HL-60/S4 treated with phorbol 12-myristate 13-acetate at 8.2 ng/mL for 4 days and 3 days (cell line): ENCODE data around the gene TNFRSF21.
"Not testable (repeated sequence)": the region's sequence is repeated elsewhere in the genome, so short reads cannot be mapped to it uniquely, and the experiment has no call there.

Source experiments
- in situ Hi-C: fragments of 300-500 bp; cut with MboI; formaldehyde crosslinking; loops from 2 replicates; pipeline ENCODE4 v1.15.0; 2022; ENCODE audit warnings: low sequenced_read_pairs

The TNFRSF21 gene

GRCh38 chr6:47309291-47310130 lies at the start of gene TNFRSF21:
TNFRSF21 (minus strand) TSS chr6:47309905; CDS start chr6:47309511, 394 bp downstream.
- in situ Hi-C loops = loop anchor here (10.0 kb wide), 1 partner anchor 215 kb away; no protein-coding TSS in a partner anchor

GRCh38 chr6:47358440-47359225 lies 48.9 kb upstream of the TNFRSF21 start:
- in situ Hi-C loops = no loop called here

GRCh38 chr6:47357827-47358226 lies 48.1 kb upstream of the TNFRSF21 start:
- in situ Hi-C loops = no loop called here

- in situ Hi-C loops = no loop called here
These were observed 45.8 kb upstream of the TNFRSF21 start for GRCh38 chr6:47355496-47355895.

GRCh38 chr6:47353871-47354270 lies 44.2 kb upstream of the TNFRSF21 start:
- in situ Hi-C loops = no loop called here

GRCh38 chr6:47352966-47353365 lies 43.3 kb upstream of the TNFRSF21 start:
- in situ Hi-C loops = no loop called here

- in situ Hi-C loops = no loop called here
These were observed 42.7 kb upstream of the TNFRSF21 start for GRCh38 chr6:47352194-47352920.

GRCh38 chr6:47351621-47352020 lies 41.9 kb upstream of the TNFRSF21 start:
- in situ Hi-C loops = no loop called here

GRCh38 chr6:47349931-47350330 lies 40.2 kb upstream of the TNFRSF21 start:
- in situ Hi-C loops = no loop called here

- in situ Hi-C loops = no loop called here
These were observed 38.7 kb upstream of the TNFRSF21 start for GRCh38 chr6:47348316-47348863.

- in situ Hi-C loops = no loop called here
These were observed 36.1 kb upstream of the TNFRSF21 start for GRCh38 chr6:47345761-47346160.

- in situ Hi-C loops = no loop called here
These were observed 34.3 kb upstream of the TNFRSF21 start for GRCh38 chr6:47344022-47344421.

GRCh38 chr6:47343600-47343999 lies 33.9 kb upstream of the TNFRSF21 start:
- in situ Hi-C loops = no loop called here

GRCh38 chr6:47342824-47343223 lies 33.1 kb upstream of the TNFRSF21 start:
- in situ Hi-C loops = no loop called here

GRCh38 chr6:47337519-47337918 lies 27.8 kb upstream of the TNFRSF21 start:
- in situ Hi-C loops = no loop called here

- in situ Hi-C loops = no loop called here
These were observed 26.6 kb upstream of the TNFRSF21 start for GRCh38 chr6:47336334-47336733.

GRCh38 chr6:47335466-47335865 lies 25.8 kb upstream of the TNFRSF21 start:
- in situ Hi-C loops = no loop called here

GRCh38 chr6:47334334-47334733 lies 24.6 kb upstream of the TNFRSF21 start:
- in situ Hi-C loops = no loop called here

- in situ Hi-C loops = not testable (repeated sequence)
These were observed 18.9 kb upstream of the TNFRSF21 start for GRCh38 chr6:47328606-47329005.

- in situ Hi-C loops = not testable (repeated sequence)
These were observed 18.4 kb upstream of the TNFRSF21 start for GRCh38 chr6:47328139-47328538.

GRCh38 chr6:47323887-47324286 lies 14.2 kb upstream of the TNFRSF21 start:
- in situ Hi-C loops = no loop called here
